Kidney glomerular epithelial cell (primary cell): ENCODE measurements around the gene MDH2.
"Not testable (repeated sequence)": the region's sequence is repeated elsewhere in the genome, so short reads cannot be mapped to it uniquely, and the experiment has no call there.

Experiments used
- DNase-seq: peaks from one replicate; lab custom pipeline; 2025; lab: John Stamatoyannopoulos, UW

The MDH2 gene

GRCh38 chr7:76113042-76113630 is 65.2 kb downstream of the MDH2 start:
- not testable (repeated sequence) for DNase-seq

- not testable (repeated sequence) for DNase-seq
These were observed 66.8 kb downstream of the MDH2 start for GRCh38 chr7:76114742-76115141.
